GM21447 (cell line): ENCODE measurements around the gene PMEL.
"Not testable (repeated sequence)": the region's sequence is repeated elsewhere in the genome, so short reads cannot be mapped to it uniquely, and the experiment has no call there.

Experiments used
- ATAC-seq: cut with Tn5 transposase; IDR thresholded peaks from one replicate; pipeline ENCODE4 v1.9.1; 2021; ENCODE audit not compliant: unreplicated experiment

PMEL gene

GRCh38 chr12:55983232-55983842 lies 17.5 kb upstream of the PMEL start:
- ATAC-seq: no peak

DNA sequence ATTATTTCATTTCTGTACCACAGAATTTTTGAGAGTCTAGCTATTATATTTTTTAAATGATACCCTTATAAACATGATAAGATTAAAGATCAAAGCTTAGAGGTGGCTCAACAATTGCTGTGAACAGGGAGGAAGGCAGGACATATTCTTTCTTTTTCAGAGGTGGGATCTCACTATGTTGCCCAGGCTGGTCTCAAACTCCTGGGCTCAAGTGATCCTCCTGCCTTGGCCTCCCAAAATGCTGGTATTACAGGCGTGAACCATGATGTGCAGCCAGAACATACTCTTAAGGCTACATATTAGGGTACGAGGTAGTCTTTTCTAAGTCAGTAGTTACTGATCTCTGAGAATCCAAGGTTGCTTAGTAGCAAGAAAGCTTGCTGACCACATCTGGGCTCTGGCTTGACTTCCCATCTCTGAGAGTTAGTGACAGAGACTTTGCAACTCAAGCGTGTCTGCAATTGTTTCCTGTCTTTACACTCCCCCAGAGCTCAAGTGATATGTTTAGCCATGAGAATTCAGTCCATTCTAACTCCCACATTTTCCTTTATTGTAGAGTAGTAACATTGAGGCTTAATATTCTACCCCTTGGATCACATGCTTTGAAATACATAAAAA lies 16.6 kb upstream of the PMEL start:
- peak; percentile 85 for ATAC-seq

GRCh38 chr12:55981882-55982281 lies 16.0 kb upstream of the PMEL start:
- ATAC-seq: not testable (repeated sequence)

DNA sequence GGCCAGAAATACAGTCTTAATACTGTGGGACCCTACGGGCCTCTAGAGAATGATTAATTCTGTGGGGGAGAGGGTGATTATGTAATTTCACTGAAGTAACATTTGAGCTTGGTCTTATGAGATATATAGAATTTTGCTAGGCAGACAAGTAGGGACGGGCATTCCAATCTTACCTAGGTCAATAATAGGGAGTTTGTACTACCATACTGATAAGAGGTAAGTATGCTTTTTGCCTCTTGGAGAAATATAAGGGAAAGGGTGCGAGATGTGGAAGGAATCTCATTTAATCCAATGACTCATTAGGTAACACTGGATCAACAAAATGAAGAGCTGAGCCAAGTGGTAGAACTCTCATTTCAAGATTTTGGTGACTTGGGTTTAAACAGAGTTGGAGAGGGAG lies 13.2 kb upstream of the PMEL start:
- no peak for ATAC-seq

DNA sequence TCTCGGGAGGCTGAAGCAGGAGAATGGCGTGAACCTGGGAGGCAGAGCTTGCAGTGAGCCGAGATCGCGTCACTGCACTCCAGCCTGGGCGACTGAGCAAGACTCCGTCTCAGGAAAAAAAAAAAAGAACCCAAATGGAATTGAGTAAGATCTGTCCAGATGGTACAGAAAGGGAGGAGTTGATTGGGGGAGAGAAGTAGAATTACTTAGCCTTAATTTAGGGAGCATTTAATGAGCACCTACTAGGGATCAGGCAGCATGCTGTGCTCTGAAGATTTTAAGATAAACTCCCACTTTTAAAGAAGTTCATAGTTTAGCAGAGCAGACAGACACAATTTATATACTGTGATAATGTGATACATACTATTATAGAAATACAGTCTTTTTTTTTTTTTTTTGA lies 12.6 kb upstream of the PMEL start:
- no peak for ATAC-seq

DNA sequence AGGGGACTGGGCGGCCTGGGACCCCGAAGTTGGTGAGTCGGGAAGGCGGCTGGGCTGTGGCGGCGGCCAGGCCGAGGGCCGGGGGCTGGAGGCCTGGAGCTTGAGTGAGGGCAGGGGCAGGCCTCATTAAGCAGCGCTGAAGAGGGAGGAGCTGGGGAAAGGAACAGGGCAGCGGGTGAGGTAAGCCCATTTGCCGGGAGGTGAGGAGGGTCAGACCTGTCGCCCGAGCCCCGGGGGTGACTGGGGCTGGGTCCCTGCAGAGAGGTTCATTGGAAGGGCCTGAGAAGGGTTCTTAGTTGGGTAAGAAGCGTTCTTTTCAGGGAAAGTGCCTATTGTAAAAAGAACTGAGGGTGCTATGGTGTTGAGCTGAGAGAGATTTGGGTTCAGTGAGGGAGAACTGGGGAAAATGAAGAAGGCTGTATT lies 8.5 kb upstream of the PMEL start:
- peak; percentile 15 for ATAC-seq

GRCh38 chr12:55973599-55974307 lies 7.9 kb upstream of the PMEL start, which contains the start of gene RAB5B:
Gene RAB5B (plus strand): TSS chr12:55974078. CDS start chr12:55986961, 12,883 bp downstream.
- peak; percentile 95 for ATAC-seq

DNA sequence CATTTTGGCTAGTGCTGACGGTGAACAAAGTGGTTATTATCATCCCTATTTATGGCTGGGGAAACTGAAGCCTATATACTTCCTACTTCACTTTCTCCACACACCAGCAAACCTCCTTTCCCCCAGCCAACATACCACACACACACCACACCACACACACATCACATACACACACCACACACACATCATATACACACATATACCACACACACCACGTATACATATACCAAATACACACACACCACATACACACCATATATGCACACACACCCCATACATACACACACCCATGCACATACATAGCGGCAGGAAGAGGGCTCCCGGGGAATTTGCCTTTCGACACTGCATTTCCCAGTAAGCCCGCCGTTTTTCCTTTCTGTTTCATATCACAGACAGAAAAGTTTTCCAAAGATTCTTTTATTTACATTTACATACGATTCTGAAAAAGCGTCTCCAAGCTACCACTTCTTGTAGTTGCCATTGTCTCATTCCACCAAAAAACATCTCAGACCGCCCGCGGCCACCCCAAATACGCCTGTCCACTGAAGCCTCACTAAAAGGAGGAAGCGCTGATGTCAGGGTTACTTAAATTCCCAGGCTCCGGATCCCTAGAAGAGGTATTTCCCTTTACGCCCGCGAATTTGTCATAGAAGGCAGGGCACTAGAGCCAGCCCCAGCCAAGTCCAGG lies 7.2 kb upstream of the PMEL start:
- no peak for ATAC-seq

DNA sequence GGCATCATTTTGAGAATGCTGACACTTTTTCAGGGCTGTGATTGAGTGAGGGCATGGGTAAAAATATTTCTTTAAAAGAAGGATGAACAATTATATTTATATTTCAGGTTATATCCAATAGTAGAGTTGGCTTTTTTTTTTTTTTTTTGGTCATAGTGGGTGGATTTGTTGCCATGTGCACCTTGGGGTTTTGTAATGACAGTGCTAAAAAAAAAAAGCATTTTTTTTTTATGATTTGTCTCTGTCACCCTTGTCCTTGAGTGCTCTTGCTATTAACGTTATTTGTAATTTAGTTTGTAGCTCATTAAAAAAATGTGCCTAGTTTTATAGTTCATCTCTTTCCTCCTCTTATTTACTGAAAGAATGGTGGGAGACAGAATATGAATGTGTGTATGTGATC lies 6.6 kb upstream of the PMEL start:
- ATAC-seq: no peak

DNA sequence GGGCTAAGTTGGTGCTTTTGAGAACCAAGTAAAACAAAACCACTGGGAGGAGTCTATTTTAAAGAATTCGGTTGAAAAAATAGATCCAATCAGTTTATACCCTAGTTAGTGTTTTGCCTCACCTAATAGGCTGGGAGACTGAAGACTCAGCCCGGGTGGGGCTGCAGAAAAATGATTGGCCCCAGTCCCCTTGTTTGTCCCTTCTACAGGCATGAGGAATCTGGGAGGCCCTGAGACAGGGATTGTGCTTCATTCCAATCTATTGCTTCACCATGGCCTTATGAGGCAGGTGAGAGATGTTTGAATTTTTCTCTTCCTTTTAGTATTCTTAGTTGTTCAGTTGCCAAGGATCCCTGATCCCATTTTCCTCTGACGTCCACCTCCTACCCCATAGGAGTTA lies 6.2 kb upstream of the PMEL start:
- ATAC-seq: no peak

DNA sequence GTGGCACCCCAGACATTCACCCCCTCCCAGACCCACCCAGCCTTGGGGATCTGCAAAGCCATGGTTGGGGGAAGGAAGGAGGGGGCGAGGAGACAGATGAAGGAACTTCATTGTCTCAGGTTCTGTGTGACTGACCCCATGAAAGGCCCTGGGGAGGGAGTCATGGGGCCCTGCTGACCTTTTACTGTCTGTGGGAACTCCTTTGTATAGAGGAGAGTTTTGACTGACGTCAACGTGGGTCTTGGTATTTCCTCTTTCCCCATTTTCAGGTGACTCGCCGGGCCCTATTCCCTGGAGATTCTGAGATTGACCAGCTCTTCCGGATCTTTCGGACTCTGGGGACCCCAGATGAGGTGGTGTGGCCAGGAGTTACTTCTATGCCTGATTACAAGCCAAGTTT lies 4.9 kb upstream of the PMEL start:
- no peak for ATAC-seq

- no peak for ATAC-seq
These were observed 3.5 kb upstream of the PMEL start for GRCh38 chr12:55969356-55969755.

- ATAC-seq: peak; percentile 96
These were observed 803 bp upstream of the PMEL start, which contains the start of gene CDK2 for GRCh38 chr12:55966408-55967281. Gene CDK2 (plus strand): TSS chr12:55966830. CDS start chr12:55967009, 179 bp downstream.

- no peak for ATAC-seq
These were observed 602 bp downstream of the PMEL start for GRCh38 chr12:55965240-55965639.

GRCh38 chr12:55963760-55964159 lies 2.1 kb downstream of the PMEL start:
- ATAC-seq: no peak

- no peak for ATAC-seq
These were observed 8.6 kb downstream of the PMEL start for GRCh38 chr12:55957106-55957859.

- no peak for ATAC-seq
These were observed 9.9 kb downstream of the PMEL start for GRCh38 chr12:55955800-55956508.

GRCh38 chr12:55955344-55955743 lies 10.5 kb downstream of the PMEL start:
- no peak for ATAC-seq

GRCh38 chr12:55946553-55946952 lies 19.3 kb downstream of the PMEL start:
- no peak for ATAC-seq
